Body of pancreas (tissue), 4 donors: ENCODE data around the gene MYH14. TPM values are rescaled to one million over a fixed set of nuclear protein-coding genes. Genes with fewer than 3 reads are reported as not detected.

Experiments
- ATAC-seq: fragments of 150-250 bp; one replicate; pipeline ENCODE4 v1.9.1; 2016
- DNase-seq, 4 donors: peaks; one replicate each; pipeline ENCODE4 v3.0.0-alpha.2; 2019
- H3K27ac ChIP-seq, 4 donors: fragments of 200-600 bp; sonication (generic); 1 replicate in 3 of 4; 2 replicates in 1 of 4; pipeline versions ENCODE4 v1.5.1 to v1.6.1; 2016 to 2019; ENCODE audit warnings: mild to moderate bottlenecking in 1 of 4, mixed read lengths in 1 of 4, moderate library complexity in 1 of 4
- H3K27me3 ChIP-seq, 2 donors: fragments of 200-600 bp; sonication (generic); one replicate each; pipeline ENCODE4 v1.6.0; 2016; ENCODE audit warnings: mild to moderate bottlenecking in 1 of 2
- H3K36me3 ChIP-seq, 2 donors: fragments of 200-600 bp; sonication (generic); replicated peaks in 1 of 2; 2 replicates each; pipeline ENCODE4 v1.5.1; 2016; ENCODE audit warnings: low read depth in 2 of 2; ENCODE audit not compliant: insufficient read depth in 1 of 2
- H3K4me1 ChIP-seq: fragments of 200-600 bp; sonication (generic); one replicate; pipeline ENCODE4 v1.6.0; 2016
- H3K4me3 ChIP-seq, 2 donors: fragments of 200-600 bp; sonication (generic); 1 replicate in 1 of 2; 2 replicates in 1 of 2; pipeline ENCODE4 v1.5.1; 2016 to 2019
- H3K9me3 ChIP-seq, 3 donors: fragments of 200-600 bp; sonication (generic); 1 replicate in 2 of 3; 2 replicates in 1 of 3; pipeline ENCODE4 v1.5.1; 2016
- POLR2A ChIP-seq, 3 donors: fragments of 450-650 bp; IDR thresholded peaks; one replicate each; pipeline ENCODE4 v1.6.1; 2016; ENCODE audit warnings: antibody characterized with exemption in 3 of 3, mild to moderate bottlenecking in 2 of 3
- WGBS, 2 donors: methylation state at CpG; one replicate each; pipeline ENCODE4 v1.1.5; 2017; 5-methylcytosine and 5-hydroxymethylcytosine counted together
- intact Hi-C: fragments of 100-400 bp; cut with DNase I; formaldehyde crosslinking; loops from one replicate; pipeline ENCODE4 v1.15.1; 2023
- total RNA-seq, 2 donors: library from RNA; depleted of rRNA; stranded (reverse); fragments of >200 nt; gene quantifications; one replicate each; pipeline ENCODE4 v1.1.0, GENCODE V29; 2016
- TF ChIP-seq, protein P1 (sequence below), 7 experiments: fragments of 450-650 bp in 4 of 7; fragments of 200-600 bp in 3 of 7; sonication (generic) in 3 of 7; IDR thresholded peaks; one replicate each; pipeline ENCODE4 v1.5.1; 2016 to 2019; ENCODE audit warnings: antibody characterized with exemption in 7 of 7

The MYH14 gene
- total RNA-seq, 2 donors from 2014 or later, result 40.9 to 61.2 TPM

DNA sequence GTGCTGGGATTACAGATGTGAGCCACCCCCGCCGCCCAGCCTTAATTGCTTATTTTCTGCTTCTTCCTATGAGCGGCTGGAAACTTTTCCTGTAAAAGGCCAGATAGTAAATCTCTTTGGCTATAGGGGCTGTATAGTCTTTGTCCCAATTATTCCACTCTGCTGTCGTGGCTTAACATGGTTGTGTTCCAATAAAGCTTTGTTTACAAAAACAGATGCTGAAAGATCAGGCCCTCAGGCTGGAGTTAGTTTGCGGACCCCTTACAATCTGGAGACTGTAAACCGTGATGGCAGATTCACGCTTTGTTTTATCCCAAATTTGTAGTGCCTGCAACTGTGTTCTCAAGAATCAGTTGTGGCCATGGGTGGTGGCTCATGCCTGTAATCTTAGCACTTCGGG, 115.0 kb downstream of the MYH14 start:
- no peaks in the 10 kb centered on the region for H3K36me3 ChIP-seq
- intact Hi-C loops, result no loop called here
- ATAC-seq, result no peak
- peaks cover 0 to 12% of the 10 kb centered on the region in 2 donors for H3K27me3 ChIP-seq
- no peaks in the 10 kb centered on the region for H3K9me3 ChIP-seq
- TF ChIP-seq, protein P1, sequence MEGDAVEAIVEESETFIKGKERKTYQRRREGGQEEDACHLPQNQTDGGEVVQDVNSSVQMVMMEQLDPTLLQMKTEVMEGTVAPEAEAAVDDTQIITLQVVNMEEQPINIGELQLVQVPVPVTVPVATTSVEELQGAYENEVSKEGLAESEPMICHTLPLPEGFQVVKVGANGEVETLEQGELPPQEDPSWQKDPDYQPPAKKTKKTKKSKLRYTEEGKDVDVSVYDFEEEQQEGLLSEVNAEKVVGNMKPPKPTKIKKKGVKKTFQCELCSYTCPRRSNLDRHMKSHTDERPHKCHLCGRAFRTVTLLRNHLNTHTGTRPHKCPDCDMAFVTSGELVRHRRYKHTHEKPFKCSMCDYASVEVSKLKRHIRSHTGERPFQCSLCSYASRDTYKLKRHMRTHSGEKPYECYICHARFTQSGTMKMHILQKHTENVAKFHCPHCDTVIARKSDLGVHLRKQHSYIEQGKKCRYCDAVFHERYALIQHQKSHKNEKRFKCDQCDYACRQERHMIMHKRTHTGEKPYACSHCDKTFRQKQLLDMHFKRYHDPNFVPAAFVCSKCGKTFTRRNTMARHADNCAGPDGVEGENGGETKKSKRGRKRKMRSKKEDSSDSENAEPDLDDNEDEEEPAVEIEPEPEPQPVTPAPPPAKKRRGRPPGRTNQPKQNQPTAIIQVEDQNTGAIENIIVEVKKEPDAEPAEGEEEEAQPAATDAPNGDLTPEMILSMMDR (IDR thresholded peaks at IDR 0.05), result no peak
- TF ChIP-seq POLR2A (IDR thresholded peaks at IDR 0.05), result no peak
- no peak for DNase-seq
- WGBS, 2 donors, result 94% methylated on average over 7 to 8 of the region's 8 CpGs
- H3K4me1 ChIP-seq, result peaks cover 9% of the 10 kb centered on the region
- no peak overlapping the region for H3K27ac ChIP-seq
- no peak overlapping the region for H3K4me3 ChIP-seq

DNA sequence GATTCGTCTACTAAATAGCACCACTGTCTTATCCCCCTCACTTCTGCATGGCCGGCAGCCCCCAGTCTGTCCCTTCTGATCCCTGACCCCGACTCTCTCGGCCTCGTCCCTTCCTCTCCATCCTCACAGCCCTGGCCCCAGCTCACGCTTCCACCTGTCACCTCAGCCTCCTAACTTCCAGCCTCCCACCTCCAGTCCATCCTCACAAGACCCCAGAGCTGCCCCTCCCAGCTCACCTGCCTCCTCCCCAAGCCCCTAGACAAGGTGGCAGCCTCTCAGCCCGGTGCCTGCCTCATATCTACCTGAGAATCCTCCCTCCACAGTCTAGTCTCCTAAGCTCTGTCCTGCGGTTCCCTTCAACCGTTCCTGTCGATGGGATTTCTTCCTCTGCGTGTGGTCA, 115.7 kb downstream of the MYH14 start:
- DNase-seq (no peak), ATAC-seq (no peak)
- H3K27ac ChIP-seq, result no peak overlapping the region
- WGBS, 2 donors, result 85 to 94% methylated on average over 11 of the region's 11 CpGs
- H3K36me3 ChIP-seq, result no peaks in the 10 kb centered on the region
- TF ChIP-seq POLR2A (IDR thresholded peaks at IDR 0.05), result no peak
- TF ChIP-seq, protein P1 (IDR thresholded peaks at IDR 0.05), result no peak
- H3K9me3 ChIP-seq, result no peaks in the 10 kb centered on the region
- no peak overlapping the region for H3K4me3 ChIP-seq
- intact Hi-C loops, result no loop called here
- peaks cover 8% of the 10 kb centered on the region for H3K4me1 ChIP-seq
- H3K27me3 ChIP-seq, result peaks cover 0 to 12% of the 10 kb centered on the region in 2 donors

DNA sequence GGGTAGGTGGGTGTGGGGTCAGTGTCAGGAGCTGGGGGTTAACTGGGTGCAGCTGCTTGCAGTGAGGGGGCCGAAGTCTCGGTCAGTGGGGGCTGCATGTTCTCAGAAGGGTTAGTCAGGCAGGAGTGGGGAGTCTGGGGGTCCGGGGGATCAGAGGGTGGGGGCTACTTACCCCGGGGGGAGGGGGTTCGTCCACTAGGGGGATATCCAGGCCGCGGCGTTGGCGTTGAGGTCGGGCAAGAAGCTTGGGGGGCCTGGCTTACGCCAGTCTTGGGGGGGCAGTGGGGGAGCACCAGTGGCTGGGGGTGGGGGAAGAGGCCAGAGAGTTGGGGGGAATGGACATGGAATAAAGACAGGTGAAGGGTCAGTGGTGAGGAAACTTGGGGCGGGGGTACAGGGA, 116.6 kb downstream of the MYH14 start:
- Histone ChIP-seq H3K27ac (no peak overlapping the region), H3K4me1 (no peaks in the 10 kb centered on the region), H3K36me3 (no peaks in the 10 kb centered on the region), H3K4me3 (no peak overlapping the region), H3K9me3 (no peaks in the 10 kb centered on the region), H3K27me3 (peaks cover 0 to 3% of the 10 kb centered on the region in 2 donors)
- TF ChIP-seq, protein P1 (IDR thresholded peaks at IDR 0.05), result no peak
- TF ChIP-seq POLR2A (IDR thresholded peaks at IDR 0.05), result no peak
- WGBS, 2 donors, result 92 to 97% methylated on average over 5 to 11 of the region's 12 CpGs
- ATAC-seq (no peak), DNase-seq (no peak)
- intact Hi-C loops, result no loop called here

- ATAC-seq, result no peak
- intact Hi-C loops, result no loop called here
- WGBS, 2 donors, result 88 to 91% methylated on average over 18 to 20 of the region's 20 CpGs
- TF ChIP-seq, protein P1 (IDR thresholded peaks at IDR 0.05), result no peak
- no peak for TF ChIP-seq POLR2A (IDR thresholded peaks at IDR 0.05)
- Histone ChIP-seq H3K27me3 (no peaks in the 10 kb centered on the region), H3K36me3 (no peaks in the 10 kb centered on the region), H3K4me3 (no peak overlapping the region), H3K9me3 (no peaks in the 10 kb centered on the region), H3K4me1 (peaks cover 4% of the 10 kb centered on the region), H3K27ac (no peak overlapping the region)
- no peak for DNase-seq
Measured at GRCh38 chr19:50320596-50320995, 117.2 kb downstream of the MYH14 start.

DNA sequence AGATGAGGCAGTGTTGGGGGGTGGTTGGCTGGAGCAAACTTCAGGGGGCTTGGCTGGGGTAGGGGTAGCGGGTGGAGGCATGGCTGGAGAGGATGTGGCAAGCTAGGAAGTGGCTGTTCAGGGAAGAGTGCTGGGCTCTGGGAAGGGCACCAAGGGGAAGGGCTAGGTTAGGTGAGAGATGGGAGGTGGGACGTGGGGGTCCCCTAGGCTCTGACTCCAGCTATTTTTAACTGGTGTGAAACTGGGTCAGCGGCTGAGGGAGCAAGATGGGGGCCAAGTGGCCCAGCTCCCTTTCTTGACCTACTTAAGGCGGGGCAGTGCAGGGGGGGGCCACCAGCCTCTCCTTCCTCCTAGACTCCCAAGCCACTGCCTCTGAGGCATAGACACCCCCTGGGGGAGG, 118.4 kb downstream of the MYH14 start:
- Histone ChIP-seq H3K9me3 (no peaks in the 10 kb centered on the region), H3K4me1 (peaks cover 16% of the 10 kb centered on the region), H3K27ac (no peak overlapping the region), H3K27me3 (no peaks in the 10 kb centered on the region), H3K36me3 (no peaks in the 10 kb centered on the region), H3K4me3 (no peak overlapping the region)
- DNase-seq (no peak), ATAC-seq (no peak)
- TF ChIP-seq, protein P1 (IDR thresholded peaks at IDR 0.05), result no peak
- TF ChIP-seq POLR2A (IDR thresholded peaks at IDR 0.05), result no peak
- WGBS, 2 donors, result 91 to 95% methylated on average over 4 of the region's 4 CpGs
- intact Hi-C loops, result no loop called here
